H1 (cell line): ENCODE data around the gene MFSD2A. TPM values are rescaled to one million over a fixed set of nuclear protein-coding genes. Genes with fewer than 3 reads are reported as not detected.

Experiments used
- CTCF ChIA-PET: fragments of 300-600 bp; sonication (Branson Sonifier 250); formaldehyde crosslinking; loops from one replicate; lab custom pipeline; 2021; ENCODE audit not compliant: partially characterized antibody; lab: Charles Lee
- POLR2A ChIA-PET: fragments of 300-600 bp; sonication (Branson Sonifier 250); formaldehyde crosslinking; loops from one replicate; lab custom pipeline; 2021; ENCODE audit warnings: inconsistent platforms; ENCODE audit not compliant: partially characterized antibody; lab: Charles Lee
- DNase-seq, 2 experiments: peaks; one replicate each; pipeline versions ENCODE4 v3.0.0 to v3.0.0-alpha.2; 2010 to 2022; ENCODE audit warnings: low spot score in 2 of 2, low read depth in 1 of 2, mixed read lengths in 1 of 2
- FAIRE-seq: peaks from 2 replicates; lab custom pipeline; 2011; peaks lifted over from hg19 to GRCh38; lab: Jason Lieb, UNC
- H2AFZ ChIP-seq: 2 replicates; pipeline ENCODE4 v1.8.1; 2012; ENCODE audit warnings: low read length, inconsistent platforms
- H2AK5ac ChIP-seq: 2 replicates; pipeline ENCODE4 v1.6.1; 2013; ENCODE audit warnings: low read depth, low read length
- H2BK120ac ChIP-seq: replicated peaks from 2 replicates; pipeline ENCODE3; 2013; ENCODE audit warnings: low read depth, low read length, inconsistent platforms
- H2BK12ac ChIP-seq: 2 replicates; pipeline ENCODE4 v1.6.1; 2013; ENCODE audit warnings: low read depth, low read length
- H2BK15ac ChIP-seq: 2 replicates; pipeline ENCODE4 v1.6.1; 2013; ENCODE audit warnings: low read length
- H2BK20ac ChIP-seq: 2 replicates; pipeline ENCODE4 v1.6.1; 2013; ENCODE audit warnings: low read length
- H2BK5ac ChIP-seq: 2 replicates; pipeline ENCODE4 v1.6.1; 2013; ENCODE audit warnings: low read depth, low read length
- H3K14ac ChIP-seq: 2 replicates; pipeline ENCODE4 v1.6.1; 2013; ENCODE audit warnings: inconsistent platforms; ENCODE audit not compliant: insufficient read length
- H3K18ac ChIP-seq: 2 replicates; pipeline ENCODE4 v1.6.1; 2013; ENCODE audit warnings: low read length; ENCODE audit errors: extremely low read depth
- H3K23ac ChIP-seq: 2 replicates; pipeline ENCODE4 v1.6.1; 2013; ENCODE audit warnings: inconsistent platforms; ENCODE audit not compliant: insufficient read length
- H3K23me2 ChIP-seq: 2 replicates; pipeline ENCODE4 v1.6.1; 2013; ENCODE audit warnings: low read depth, low read length
- H3K27ac ChIP-seq: 2 replicates; pipeline ENCODE4 v1.6.1; 2011; ENCODE audit warnings: low read depth, low read length, inconsistent platforms
- H3K27me3 ChIP-seq, 4 experiments: replicated peaks in 1 of 4; 1 replicate in 1 of 4; 2 replicates in 3 of 4; pipeline versions ENCODE4 v1.6.1 to v1.8.1; 2011 to 2013; ENCODE audit warnings: low read length in 3 of 4, mild to moderate bottlenecking in 3 of 4, inconsistent platforms in 2 of 4, mixed read lengths in 2 of 4, moderate library complexity in 1 of 4; ENCODE audit not compliant: control insufficient read depth in 3 of 4, insufficient read depth in 3 of 4; ENCODE audit errors: extremely low read depth in 1 of 4
- H3K36me3 ChIP-seq, 4 experiments: 2 replicates each; pipeline versions ENCODE4 v1.6.1 to v1.8.1; 2011 to 2013; ENCODE audit warnings: mild to moderate bottlenecking in 4 of 4, low read length in 3 of 4, moderate library complexity in 2 of 4, control low read depth in 1 of 4, inconsistent platforms in 1 of 4; ENCODE audit not compliant: insufficient read depth in 4 of 4, control insufficient read depth in 2 of 4
- H3K4ac ChIP-seq: replicated peaks from 2 replicates; pipeline ENCODE3; 2013; ENCODE audit warnings: low read length, low read depth, mixed read lengths, inconsistent platforms; ENCODE audit not compliant: insufficient read length
- H3K4me1 ChIP-seq, 4 experiments: replicated peaks in 1 of 4; 1 replicate in 1 of 4; 2 replicates in 3 of 4; pipeline versions ENCODE4 v1.6.1 to v1.8.1; 2011 to 2013; ENCODE audit warnings: low read length in 3 of 4, inconsistent platforms in 2 of 4, mixed read lengths in 1 of 4; ENCODE audit not compliant: insufficient read depth in 4 of 4, control insufficient read depth in 3 of 4
- H3K4me2 ChIP-seq, 2 experiments: 2 replicates each; pipeline versions ENCODE4 v1.6.1 to v1.8.1; 2011 to 2013; ENCODE audit warnings: low read depth in 2 of 2, low read length in 2 of 2, control low read depth in 1 of 2, inconsistent platforms in 1 of 2, mild to moderate bottlenecking in 1 of 2; ENCODE audit not compliant: insufficient read depth in 1 of 2
- H3K4me3 ChIP-seq, 4 experiments: fragments of 200-600, 300-600 bp in 1 of 4; sonication (generic), shearing (Covaris generic), sonication (Bioruptor Twin) in 1 of 4; 2 replicates each; pipeline versions ENCODE4 v1.5.1 to v1.8.1; 2011 to 2016; ENCODE audit warnings: low read length in 4 of 4, low read depth in 3 of 4, control low read depth in 2 of 4, inconsistent platforms in 2 of 4, mild to moderate bottlenecking in 2 of 4, mixed read lengths in 1 of 4, moderate library complexity in 1 of 4; ENCODE audit not compliant: insufficient read depth in 2 of 4; ENCODE audit errors: extremely low read depth in 1 of 4
- H3K56ac ChIP-seq: replicated peaks from 2 replicates; pipeline ENCODE3; 2013; ENCODE audit warnings: low read depth, mild to moderate bottlenecking, mixed read lengths, low read length, inconsistent platforms; ENCODE audit not compliant: insufficient read length
- H3K79me1 ChIP-seq: 2 replicates; pipeline ENCODE4 v1.6.1; 2013; ENCODE audit warnings: low read depth, low read length, control low read depth
- H3K79me2 ChIP-seq, 2 experiments: 2 replicates each; pipeline versions ENCODE4 v1.6.1 to v1.8.1; 2012 to 2013; ENCODE audit warnings: low read length in 2 of 2, mild to moderate bottlenecking in 2 of 2, inconsistent platforms in 1 of 2; ENCODE audit not compliant: insufficient read depth in 2 of 2, control insufficient read depth in 1 of 2
- H3K9ac ChIP-seq, 4 experiments: replicated peaks in 1 of 4; 1 replicate in 1 of 4; 2 replicates in 3 of 4; pipeline versions ENCODE4 v1.6.1 to v1.8.1; 2011 to 2013; ENCODE audit warnings: low read depth in 3 of 4, low read length in 3 of 4, control low read depth in 2 of 4, mild to moderate bottlenecking in 2 of 4, moderate library complexity in 2 of 4, inconsistent platforms in 1 of 4; ENCODE audit errors: extremely low read depth in 1 of 4
- H3K9me3 ChIP-seq, 2 experiments: 2 replicates each; pipeline versions ENCODE4 v1.6.1 to v1.8.1; 2012 to 2013; ENCODE audit warnings: mild to moderate bottlenecking in 2 of 2, moderate library complexity in 2 of 2, control low read depth in 1 of 2, inconsistent platforms in 1 of 2, low read depth in 1 of 2, low read length in 1 of 2, mixed read lengths in 1 of 2; ENCODE audit not compliant: insufficient read depth in 2 of 2
- H4K20me1 ChIP-seq, 2 experiments: replicated peaks in 1 of 2; 2 replicates each; pipeline versions ENCODE3 to v1.8.1; 2011 to 2013; ENCODE audit warnings: inconsistent platforms in 2 of 2, low read length in 2 of 2, mild to moderate bottlenecking in 1 of 2; ENCODE audit not compliant: insufficient read depth in 2 of 2, control insufficient read depth in 1 of 2
- H4K5ac ChIP-seq: 2 replicates; pipeline ENCODE4 v1.6.1; 2013; ENCODE audit warnings: low read length, low read depth, mixed read lengths, inconsistent platforms; ENCODE audit not compliant: insufficient read length
- H4K8ac ChIP-seq: 2 replicates; pipeline ENCODE4 v1.8.0; 2013; ENCODE audit warnings: mild to moderate bottlenecking, moderate library complexity, low read length, inconsistent platforms; ENCODE audit not compliant: insufficient read depth; ENCODE audit errors: extremely low read depth
- H4K91ac ChIP-seq: replicated peaks from 2 replicates; pipeline ENCODE3; 2013; ENCODE audit warnings: low read length, mixed read lengths, inconsistent platforms; ENCODE audit not compliant: insufficient read length
- ASH2L ChIP-seq: fragments of 200-600, 300-600 bp; sonication (generic); IDR thresholded peaks from one replicate; pipeline ENCODE4 v1.7.1; 2017; ENCODE audit warnings: low read length
- CHD1 ChIP-seq: IDR thresholded peaks from 2 replicates; pipeline ENCODE4 v1.6.1; 2012; ENCODE audit warnings: low read depth, low read length, improper control_type of control experiment
- EP300 ChIP-seq, 2 experiments: IDR thresholded peaks; 1 replicate in 1 of 2; 2 replicates in 1 of 2; pipeline ENCODE4 v1.6.1; 2011 to 2012; ENCODE audit warnings: low read depth in 2 of 2, low read length in 2 of 2, mild to moderate bottlenecking in 2 of 2, borderline replicate concordance in 1 of 2, inconsistent platforms in 1 of 2, moderate library complexity in 1 of 2
- KDM1A ChIP-seq: fragments of 200-600, 300-600 bp; sonication (generic); IDR thresholded peaks from 2 replicates; pipeline ENCODE4 v1.7.1; 2016; ENCODE audit warnings: mild to moderate bottlenecking, low read length, borderline replicate concordance
- MAFK ChIP-seq: IDR thresholded peaks from 2 replicates; pipeline ENCODE4 v1.6.1; 2012; ENCODE audit warnings: low read depth, mild to moderate bottlenecking, improper control_type of control experiment, low read length
- RAD21 ChIP-seq, 2 experiments: IDR thresholded peaks in 1 of 2; conservative IDR thresholded peaks in 1 of 2; 2 replicates each; pipeline ENCODE4 v1.6.1; 2011; ENCODE audit warnings: low read depth in 2 of 2, low read length in 2 of 2, improper control_type of control experiment in 1 of 2, inconsistent platforms in 1 of 2, mild to moderate bottlenecking in 1 of 2, moderate library complexity in 1 of 2
- TBP ChIP-seq: IDR thresholded peaks from 2 replicates; pipeline ENCODE4 v1.6.1; 2011; ENCODE audit warnings: low read depth, low read length, improper control_type of control experiment
- WGBS, 2 experiments: shearing (Covaris generic) in 1 of 2; methylation state at CpG; one replicate each; pipeline versions ENCODE4 v1.1.6 to v1.1.7; 2013 to 2015; ENCODE audit warnings: low lambda C conversion rate in 2 of 2, mixed read lengths in 2 of 2, inconsistent platforms in 1 of 2, low coverage in 1 of 2, missing lambda C conversion rate in 1 of 2; ENCODE audit not compliant: insufficient replicate concordance in 2 of 2, insufficient coverage in 1 of 2, insufficient read length in 1 of 2; ENCODE audit errors: extremely low coverage in 1 of 2, missing lambda C conversion rate in 1 of 2; 5-methylcytosine and 5-hydroxymethylcytosine counted together
- polyA plus RNA-seq, 7 experiments: library from polyadenylated mRNA; depleted of rRNA in 3 of 7; stranded (reverse) in 5 of 7; unstranded in 2 of 7; fragments of >200 nt in 5 of 7; fragments of 200-250 nt in 2 of 7; gene quantifications; 1 replicate in 5 of 7; 2 replicates in 1 of 7; 4 replicates in 1 of 7; pipeline versions ENCODE4 v1.2.1 to v1.2.3, GENCODE V29; 2011 to 2013; ENCODE audit warnings: missing spikeins in 2 of 7, mixed read lengths in 2 of 7
- total RNA-seq: library from RNA; stranded (reverse); fragmentation: NEBNext Ultra II Directional; extraction: Animal tissue kit (Norgen Biotek cat#: 25700); gene quantifications from 2 replicates; pipeline ENCODE4 v1.2.1, GENCODE V29; 2021

Gene MFSD2A
- total and polyA plus RNA-seq, 2 of the 8 experiments (the other 6 are each of a cell fraction or from before 2014, with no cell fraction given), result 18.3 to 25.9 TPM

DNA sequence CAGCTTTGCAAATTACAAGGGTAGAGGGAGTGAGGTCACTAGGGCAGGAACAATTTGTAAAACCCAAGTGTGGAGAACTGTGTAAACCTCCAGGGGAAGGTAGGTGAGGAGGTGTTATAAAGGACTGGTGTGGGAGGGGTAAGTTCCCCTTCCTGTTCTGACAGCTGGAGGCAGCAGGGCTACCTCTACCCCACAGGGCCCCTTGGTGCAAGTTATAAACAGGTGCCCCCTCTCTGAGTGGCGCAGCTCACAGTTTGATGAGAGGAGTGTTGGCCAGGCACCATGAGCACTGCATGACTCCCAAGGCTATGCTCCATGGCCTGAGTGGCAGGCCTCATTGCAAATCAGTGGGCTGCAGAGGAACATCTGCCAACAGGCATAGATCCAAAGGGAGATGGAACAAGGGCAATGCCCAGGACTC is 41.0 kb downstream of the MFSD2A start:
- FAIRE-seq, result no peak
- H2BK12ac ChIP-seq, result no peak overlapping the region
- TF ChIP-seq RAD21 (IDR thresholded peaks at IDR 0.05 in 1 of 2, conservative IDR thresholded peaks at IDR 0.05 in 1 of 2; ENCODE audit: low read depth in 2 of 2, low read length in 2 of 2) (no peak), TBP (no peak), CHD1 (no peak), EP300 (IDR thresholded peaks at IDR 0.05; ENCODE audit: borderline replicate concordance in 1 of 2, low read depth in 2 of 2, low read length in 2 of 2) (no peak), ASH2L (no peak), MAFK (no peak), KDM1A (no peak)
- TF ChIP-seq, all 59 proteins: peak for 0
- Histone ChIP-seq H2AFZ (no peak overlapping the region), H4K91ac (no peak overlapping the region), H3K79me1 (no peaks in the 10 kb centered on the region), H3K14ac (no peak overlapping the region), H3K79me2 (no peaks in the 10 kb centered on the region), H4K8ac (no peak overlapping the region), H4K20me1 (no peaks in the 10 kb centered on the region), H4K5ac (no peak overlapping the region), H3K36me3 (no peaks in the 10 kb centered on the region), H3K9ac (no peak overlapping the region), H2BK5ac (no peak overlapping the region), H3K4me3 (no peak overlapping the region), H3K27ac (no peak overlapping the region), H3K18ac (no peak overlapping the region), H3K56ac (no peak overlapping the region), H3K4me1 (0 out of 7 replicates have a peak, but pooled peaks cover 0 to 2% (median 1%) of the 10 kb centered on the region in 4 experiments), H3K9me3 (peaks cover 0 to 12% of the 10 kb centered on the region in 2 experiments; a peak in 1 of 4 replicates), H2BK15ac (no peak overlapping the region), H3K23me2 (no peaks in the 10 kb centered on the region), H3K4me2 (no peak overlapping the region), H3K27me3 (no peaks in the 10 kb centered on the region), H2AK5ac (no peak overlapping the region), H3K4ac (no peak overlapping the region), H2BK20ac (no peak overlapping the region), H3K23ac (no peak overlapping the region), H2BK120ac (no peak overlapping the region)
- WGBS, 2 experiments, result 81% methylated on average over 1 of the region's 1 CpG; no CpG with 5 or more reads in 1 of the 2 experiments
- DNase-seq, result no peak
- ChIA-PET POLR2A (interaction anchor here (1.0 to 2.0 kb wide), 3 partner anchors 19 to 44 kb away, joined by 3 to 5 read pairs (median 3); partner anchors contain the start of gene CAP1), CTCF (no interaction called here)
